ENCODE results near the gene MLLT1.
"Not testable (repeated sequence)": the region's sequence is repeated elsewhere in the genome, so short reads cannot be mapped to it uniquely, and the experiment has no call there.

MLLT1 gene

GRCh38 chr19:6292006-6292405 is 12.2 kb upstream of the MLLT1 start:
- no peak for TF ChIP-seq CTCF (IDR thresholded peaks at IDR 0.05; ENCODE audit: low read depth, low read length)
- DNase-seq = no peak
- H3K4me1 ChIP-seq = no peaks in the 10 kb centered on the region
- no peaks in the 10 kb centered on the region for H3K36me3 ChIP-seq
- H3K27me3 ChIP-seq = no peaks in the 10 kb centered on the region
- H3K4me3 ChIP-seq (ENCODE audit: low read depth, low read length) = no peak overlapping the region
- H3K9me3 ChIP-seq = peaks cover 9% of the 10 kb centered on the region

GRCh38 chr19:6288737-6289136 is 9.0 kb upstream of the MLLT1 start:
- no peak for DNase-seq
- TF ChIP-seq CTCF (IDR thresholded peaks at IDR 0.05; ENCODE audit: low read depth, low read length) = no peak
- peaks cover 17% of the 10 kb centered on the region for H3K9me3 ChIP-seq
- no peaks in the 10 kb centered on the region for H3K27me3 ChIP-seq
- H3K4me1 ChIP-seq = no peaks in the 10 kb centered on the region
- no peaks in the 10 kb centered on the region for H3K36me3 ChIP-seq
- H3K4me3 ChIP-seq (ENCODE audit: low read depth, low read length) = no peak overlapping the region

GRCh38 chr19:6287269-6287885 is 7.6 kb upstream of the MLLT1 start:
- Histone ChIP-seq H3K4me3 (ENCODE audit: low read depth, low read length) (no peak overlapping the region), H3K9me3 (peaks cover 17% of the 10 kb centered on the region), H3K36me3 (no peaks in the 10 kb centered on the region), H3K4me1 (no peaks in the 10 kb centered on the region), H3K27me3 (no peaks in the 10 kb centered on the region)
- no peak for DNase-seq
- no peak for TF ChIP-seq CTCF (IDR thresholded peaks at IDR 0.05; ENCODE audit: low read depth, low read length)

GRCh38 chr19:6286676-6287075 is 6.9 kb upstream of the MLLT1 start:
- Histone ChIP-seq H3K27me3 (no peaks in the 10 kb centered on the region), H3K4me3 (ENCODE audit: low read depth, low read length) (no peak overlapping the region), H3K4me1 (no peaks in the 10 kb centered on the region), H3K36me3 (no peaks in the 10 kb centered on the region), H3K9me3 (peaks cover 15% of the 10 kb centered on the region)
- TF ChIP-seq CTCF (IDR thresholded peaks at IDR 0.05; ENCODE audit: low read depth, low read length) = no peak
- no peak for DNase-seq

GRCh38 chr19:6282393-6282792 is 2.6 kb upstream of the MLLT1 start:
- H3K27me3 ChIP-seq; H3K36me3 ChIP-seq; H3K4me1 ChIP-seq; H3K4me3 ChIP-seq (ENCODE audit: low read depth, low read length); DNase-seq: not testable (repeated sequence)
- peaks cover 14% of the 10 kb centered on the region for H3K9me3 ChIP-seq

GRCh38 chr19:6279620-6279930 is 200 bp downstream of the MLLT1 start:
- Histone ChIP-seq H3K9me3 (peaks cover 5% of the 10 kb centered on the region), H3K36me3 (peaks cover 5% of the 10 kb centered on the region), H3K4me3 (ENCODE audit: low read depth, low read length) (peak overlapping the region; percentile 92), H3K27me3 (no peaks in the 10 kb centered on the region), H3K4me1 (peaks cover 7% of the 10 kb centered on the region)
- DNase-seq = no peak
- TF ChIP-seq CTCF (IDR thresholded peaks at IDR 0.05; ENCODE audit: low read depth, low read length) = no peak

Measured in BE2C (cell line).